ENCODE results near the gene HCRT. TPM values are rescaled to one million over a fixed set of nuclear protein-coding genes. Genes with fewer than 3 reads are reported as not detected.
"Not testable (repeated sequence)": the region's sequence is repeated elsewhere in the genome, so short reads cannot be mapped to it uniquely, and the experiment has no call there.

Gene HCRT
- total RNA-seq, 1 donor from 2014 or later = not detected

DNA sequence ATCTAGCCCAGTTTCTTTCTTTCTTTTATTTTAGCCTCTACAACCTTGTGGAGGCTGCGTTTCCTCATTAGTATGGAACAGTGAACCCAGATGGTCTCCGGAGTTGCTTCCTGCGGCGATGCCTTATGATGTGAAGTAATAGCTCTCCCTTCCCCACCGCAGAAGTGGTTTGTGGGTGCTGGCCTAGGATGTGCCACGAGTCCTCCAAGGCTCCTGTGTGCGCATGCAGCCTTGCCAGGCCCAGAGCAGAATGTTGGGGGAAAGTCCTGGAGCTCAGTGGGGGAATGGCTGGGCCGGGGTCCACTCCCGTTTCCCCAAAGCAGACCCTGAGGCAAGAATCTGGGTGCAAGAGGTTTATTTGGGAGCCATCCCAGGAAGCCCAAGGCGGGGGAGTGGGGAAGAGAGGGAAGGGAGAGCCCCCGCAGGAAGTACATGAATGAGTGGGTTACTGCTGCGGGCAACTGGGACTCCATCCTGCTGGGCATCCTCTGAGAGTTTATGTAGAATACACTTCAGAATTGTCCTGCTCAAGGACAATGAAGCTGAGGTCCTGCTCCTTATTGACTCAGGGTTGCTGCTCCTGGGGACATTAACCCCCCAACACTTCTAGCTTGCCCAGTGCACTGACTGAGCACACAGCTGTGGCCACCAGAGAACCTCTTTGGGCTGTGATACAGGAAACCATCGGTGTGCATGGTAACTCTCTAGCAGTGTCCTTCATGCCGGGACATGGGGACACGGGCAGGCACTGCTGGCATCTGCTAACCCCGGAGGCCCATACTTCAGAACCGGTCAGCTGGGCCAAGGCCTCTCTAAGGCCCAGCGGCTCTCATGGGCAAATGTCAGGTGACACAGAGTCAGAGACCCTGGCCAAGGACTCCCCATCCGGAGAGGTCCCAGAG lies 3.7 kb upstream of the HCRT start:
- Histone ChIP-seq H3K27ac (no peak overlapping the region), H3K36me3 (no peaks in the 10 kb centered on the region), H3K4me3 (no peak overlapping the region), H3K9me3 (no peaks in the 10 kb centered on the region), H3K4me1 (peaks cover 29% of the 10 kb centered on the region), H3K27me3 (ENCODE audit: low read depth) (no peaks in the 10 kb centered on the region)
- no peak for ATAC-seq
- DNase-seq = no peak
- intact Hi-C loops (cut with DNase I) = no loop called here
- TF ChIP-seq, protein P1, sequence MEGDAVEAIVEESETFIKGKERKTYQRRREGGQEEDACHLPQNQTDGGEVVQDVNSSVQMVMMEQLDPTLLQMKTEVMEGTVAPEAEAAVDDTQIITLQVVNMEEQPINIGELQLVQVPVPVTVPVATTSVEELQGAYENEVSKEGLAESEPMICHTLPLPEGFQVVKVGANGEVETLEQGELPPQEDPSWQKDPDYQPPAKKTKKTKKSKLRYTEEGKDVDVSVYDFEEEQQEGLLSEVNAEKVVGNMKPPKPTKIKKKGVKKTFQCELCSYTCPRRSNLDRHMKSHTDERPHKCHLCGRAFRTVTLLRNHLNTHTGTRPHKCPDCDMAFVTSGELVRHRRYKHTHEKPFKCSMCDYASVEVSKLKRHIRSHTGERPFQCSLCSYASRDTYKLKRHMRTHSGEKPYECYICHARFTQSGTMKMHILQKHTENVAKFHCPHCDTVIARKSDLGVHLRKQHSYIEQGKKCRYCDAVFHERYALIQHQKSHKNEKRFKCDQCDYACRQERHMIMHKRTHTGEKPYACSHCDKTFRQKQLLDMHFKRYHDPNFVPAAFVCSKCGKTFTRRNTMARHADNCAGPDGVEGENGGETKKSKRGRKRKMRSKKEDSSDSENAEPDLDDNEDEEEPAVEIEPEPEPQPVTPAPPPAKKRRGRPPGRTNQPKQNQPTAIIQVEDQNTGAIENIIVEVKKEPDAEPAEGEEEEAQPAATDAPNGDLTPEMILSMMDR (IDR thresholded peaks at IDR 0.05) = no peak

DNA sequence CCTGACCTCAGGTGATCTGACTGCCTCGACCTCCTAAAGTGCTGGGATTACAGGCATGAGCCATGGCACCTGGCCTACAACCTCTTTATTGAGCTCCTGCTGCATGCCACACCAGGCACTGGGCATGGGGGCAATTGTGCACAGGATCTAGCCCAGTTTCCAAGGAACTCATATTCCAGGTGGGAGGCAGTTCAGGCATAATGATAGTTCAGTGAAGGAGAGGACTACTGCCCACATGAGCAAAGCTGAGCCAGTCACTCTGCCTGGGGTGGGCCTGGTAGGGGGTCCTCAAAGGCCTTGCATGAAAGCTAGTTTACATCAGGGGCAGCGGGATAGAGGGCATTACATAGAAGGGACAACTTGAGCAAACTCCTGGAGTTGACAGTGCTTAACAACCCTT lies 2.6 kb upstream of the HCRT start:
- no peaks in the 10 kb centered on the region for H3K36me3 ChIP-seq
- H3K27me3 ChIP-seq (ENCODE audit: low read depth) = no peaks in the 10 kb centered on the region
- H3K9me3 ChIP-seq = no peaks in the 10 kb centered on the region
- no peak overlapping the region for H3K27ac ChIP-seq
- H3K4me1 ChIP-seq = peaks cover 29% of the 10 kb centered on the region
- intact Hi-C loops (cut with DNase I) = no loop called here
- no peak overlapping the region for H3K4me3 ChIP-seq
- TF ChIP-seq, protein P1 (IDR thresholded peaks at IDR 0.05) = no peak
- DNase-seq (no peak), ATAC-seq (no peak)

DNA sequence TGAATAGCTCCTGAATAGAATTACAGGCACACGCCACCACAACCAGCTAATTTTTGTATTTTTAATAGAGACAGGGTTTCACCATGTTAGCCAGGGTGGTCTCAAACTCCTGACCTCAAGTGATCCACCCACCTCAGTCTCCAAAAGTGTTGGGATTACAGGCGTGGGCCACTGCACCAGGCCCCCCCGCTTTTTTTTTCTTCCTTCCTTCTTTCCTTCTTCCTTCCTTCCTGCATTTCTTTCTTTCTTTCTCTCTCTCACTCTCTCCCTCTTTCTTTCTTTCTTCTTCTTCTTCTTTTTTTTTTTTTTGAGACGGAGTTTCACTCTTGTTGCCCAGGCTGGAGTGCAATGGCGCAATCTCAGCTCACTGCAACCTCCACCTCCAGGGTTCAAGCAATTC lies 939 bp upstream of the HCRT start:
- intact Hi-C loops (cut with DNase I); H3K27ac ChIP-seq; H3K9me3 ChIP-seq; ATAC-seq; DNase-seq; H3K4me3 ChIP-seq; H3K27me3 ChIP-seq (ENCODE audit: low read depth); H3K36me3 ChIP-seq: not testable (repeated sequence)
- peaks cover 30% of the 10 kb centered on the region for H3K4me1 ChIP-seq

DNA sequence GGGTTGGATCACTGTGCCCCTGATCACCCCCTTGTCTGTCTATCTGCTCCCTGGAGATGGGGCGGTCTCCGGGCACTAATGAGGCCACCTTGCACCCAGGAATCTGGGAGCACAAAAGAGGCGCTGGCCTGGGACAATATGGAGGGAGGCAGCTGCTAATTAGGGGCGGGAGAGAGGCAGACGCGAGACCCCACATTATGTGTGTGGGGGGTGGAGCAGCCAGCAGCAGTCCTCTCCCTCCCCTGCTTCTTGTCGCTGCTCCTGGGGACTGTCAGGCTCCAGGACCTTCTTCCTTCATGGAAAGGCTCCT lies 324 bp upstream of the HCRT start:
- intact Hi-C loops (cut with DNase I) = no loop called here
- H3K27ac ChIP-seq = no peak overlapping the region
- no peaks in the 10 kb centered on the region for H3K36me3 ChIP-seq
- DNase-seq (no peak), ATAC-seq (no peak)
- peaks cover 36% of the 10 kb centered on the region for H3K4me1 ChIP-seq
- H3K4me3 ChIP-seq = no peak overlapping the region
- H3K27me3 ChIP-seq (ENCODE audit: low read depth) = peaks cover 16% of the 10 kb centered on the region
- H3K9me3 ChIP-seq = no peaks in the 10 kb centered on the region
- TF ChIP-seq, protein P1 (IDR thresholded peaks at IDR 0.05) = no peak

DNA sequence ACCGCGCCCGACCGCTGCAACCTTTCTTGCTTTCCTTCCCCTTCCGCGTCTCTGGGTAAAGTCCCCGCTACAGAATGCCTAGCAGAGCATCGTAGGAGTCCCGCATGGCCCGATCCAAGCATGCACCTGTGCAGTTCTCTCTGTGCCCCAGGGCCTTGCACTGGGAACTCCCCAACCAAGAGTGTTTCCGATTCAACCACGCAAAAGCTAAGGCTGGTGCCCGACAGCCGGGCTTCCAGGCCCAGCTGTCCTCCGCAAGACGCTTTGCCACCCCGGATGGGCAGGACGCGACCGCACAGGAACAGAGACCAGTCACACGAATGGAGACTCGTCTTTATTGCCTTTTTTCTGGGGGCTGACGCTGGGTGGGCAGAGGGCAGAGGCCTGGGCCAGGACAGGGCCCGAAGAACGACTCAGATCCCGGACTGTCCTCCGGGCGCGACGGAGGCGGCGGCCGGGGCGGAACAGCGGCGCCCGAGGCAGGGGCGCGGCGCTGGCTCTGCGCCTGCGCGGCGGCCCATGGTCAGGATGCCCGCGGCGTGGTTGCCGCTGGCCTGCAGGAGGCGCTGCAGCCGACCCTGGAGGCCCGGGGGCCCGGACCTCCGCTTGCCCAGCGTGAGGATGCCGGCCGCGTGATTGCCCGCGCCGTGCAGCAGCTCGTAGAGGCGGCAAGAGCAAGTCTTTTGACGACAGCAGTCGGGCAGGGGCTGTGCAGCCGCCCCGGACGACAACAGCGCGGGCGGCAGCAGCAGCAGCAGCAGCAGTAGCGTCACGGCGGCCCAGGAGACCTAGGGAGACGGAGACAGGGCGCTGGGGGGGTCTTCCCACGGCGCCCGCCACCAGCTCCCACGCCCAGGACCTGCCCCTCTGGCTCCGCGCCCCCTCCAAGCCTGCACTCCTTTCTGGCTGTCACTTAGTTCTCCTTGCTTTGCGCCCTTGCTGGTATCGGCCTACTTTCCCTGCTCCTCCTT lies 1.2 kb downstream of the HCRT start:
- Histone ChIP-seq H3K27ac (peak overlapping the region; percentile 75), H3K4me3 (peak overlapping the region; percentile 65), H3K4me1 (peaks cover 39% of the 10 kb centered on the region), H3K9me3 (no peaks in the 10 kb centered on the region), H3K27me3 (ENCODE audit: low read depth) (peaks cover 26% of the 10 kb centered on the region), H3K36me3 (no peaks in the 10 kb centered on the region)
- TF ChIP-seq, protein P1 (IDR thresholded peaks at IDR 0.05) = peak; percentile 91
- peak; percentile 90 to 94 for ATAC-seq
- intact Hi-C loops (cut with DNase I) = no loop called here
- DNase-seq = peak; percentile 87
